Measurements from ENCODE around the gene CEP112.

CEP112 gene

DNA sequence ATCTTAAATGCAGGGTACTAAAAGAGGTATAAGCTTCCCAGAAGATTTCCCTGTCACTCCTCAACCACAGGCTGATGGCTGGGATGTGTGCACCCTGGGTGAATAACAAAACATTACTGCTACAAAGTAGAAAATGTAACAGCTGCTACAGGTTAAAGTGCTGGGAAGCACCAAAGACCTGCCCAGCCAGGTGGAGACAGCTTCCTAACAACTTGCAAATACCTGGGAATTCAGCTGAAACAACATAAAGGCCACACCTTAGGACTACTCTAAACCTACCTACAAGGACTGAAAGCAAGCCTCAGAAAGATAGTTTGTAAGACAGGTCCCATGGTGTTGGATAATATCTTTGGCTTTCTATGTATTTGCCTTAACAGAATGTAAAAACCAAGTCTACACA lies 118.5 kb downstream of the CEP112 start:
- TF ChIP-seq, protein P1, sequence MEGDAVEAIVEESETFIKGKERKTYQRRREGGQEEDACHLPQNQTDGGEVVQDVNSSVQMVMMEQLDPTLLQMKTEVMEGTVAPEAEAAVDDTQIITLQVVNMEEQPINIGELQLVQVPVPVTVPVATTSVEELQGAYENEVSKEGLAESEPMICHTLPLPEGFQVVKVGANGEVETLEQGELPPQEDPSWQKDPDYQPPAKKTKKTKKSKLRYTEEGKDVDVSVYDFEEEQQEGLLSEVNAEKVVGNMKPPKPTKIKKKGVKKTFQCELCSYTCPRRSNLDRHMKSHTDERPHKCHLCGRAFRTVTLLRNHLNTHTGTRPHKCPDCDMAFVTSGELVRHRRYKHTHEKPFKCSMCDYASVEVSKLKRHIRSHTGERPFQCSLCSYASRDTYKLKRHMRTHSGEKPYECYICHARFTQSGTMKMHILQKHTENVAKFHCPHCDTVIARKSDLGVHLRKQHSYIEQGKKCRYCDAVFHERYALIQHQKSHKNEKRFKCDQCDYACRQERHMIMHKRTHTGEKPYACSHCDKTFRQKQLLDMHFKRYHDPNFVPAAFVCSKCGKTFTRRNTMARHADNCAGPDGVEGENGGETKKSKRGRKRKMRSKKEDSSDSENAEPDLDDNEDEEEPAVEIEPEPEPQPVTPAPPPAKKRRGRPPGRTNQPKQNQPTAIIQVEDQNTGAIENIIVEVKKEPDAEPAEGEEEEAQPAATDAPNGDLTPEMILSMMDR (conservative IDR thresholded peaks at IDR 0.05): no peak
- TF ChIP-seq ZFX (IDR thresholded peaks at IDR 0.05): no peak
- H3K27ac ChIP-seq: no peak overlapping the region

DNA sequence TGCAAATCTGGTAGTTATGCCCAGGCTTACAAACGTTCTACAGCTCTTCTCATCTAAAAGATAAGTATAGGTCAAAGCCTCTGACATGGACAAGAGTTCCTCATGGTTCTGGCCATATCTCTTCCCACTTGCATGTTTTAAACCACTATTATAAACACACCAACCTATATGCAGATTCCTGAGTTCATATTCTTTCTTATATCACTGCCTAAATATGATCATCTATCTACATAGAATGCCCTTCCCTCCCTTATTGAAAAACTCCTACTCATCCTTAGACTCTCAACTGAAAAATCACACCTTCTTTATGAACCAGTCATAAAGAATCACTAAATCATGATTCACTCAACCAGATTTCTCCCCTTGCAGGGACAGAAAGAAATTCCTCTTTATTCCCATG lies 128.2 kb downstream of the CEP112 start:
- no peak for TF ChIP-seq ZFX (IDR thresholded peaks at IDR 0.05)
- TF ChIP-seq, protein P1 (conservative IDR thresholded peaks at IDR 0.05): no peak
- no peak overlapping the region for H3K27ac ChIP-seq

DNA sequence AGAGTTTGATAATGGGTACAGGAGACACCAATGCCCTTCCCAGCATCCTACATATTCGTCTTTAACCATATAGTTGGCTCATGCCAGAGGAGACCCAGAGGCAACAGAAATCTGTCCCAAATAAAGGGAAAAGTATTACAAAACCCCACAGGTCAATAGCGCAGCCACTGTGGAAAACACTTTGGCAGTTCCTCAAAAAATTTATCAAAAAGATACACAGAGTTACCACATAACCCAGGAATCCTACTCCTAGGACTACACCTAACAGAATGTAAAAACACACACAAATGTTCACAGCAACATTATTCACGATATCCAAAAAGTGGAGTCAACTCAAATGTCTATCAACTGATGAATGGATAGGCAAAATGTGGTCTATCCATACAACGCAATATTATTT lies 135.8 kb downstream of the CEP112 start:
- no peak for TF ChIP-seq ZFX (IDR thresholded peaks at IDR 0.05)
- TF ChIP-seq, protein P1 (conservative IDR thresholded peaks at IDR 0.05): no peak
- no peak overlapping the region for H3K27ac ChIP-seq

DNA sequence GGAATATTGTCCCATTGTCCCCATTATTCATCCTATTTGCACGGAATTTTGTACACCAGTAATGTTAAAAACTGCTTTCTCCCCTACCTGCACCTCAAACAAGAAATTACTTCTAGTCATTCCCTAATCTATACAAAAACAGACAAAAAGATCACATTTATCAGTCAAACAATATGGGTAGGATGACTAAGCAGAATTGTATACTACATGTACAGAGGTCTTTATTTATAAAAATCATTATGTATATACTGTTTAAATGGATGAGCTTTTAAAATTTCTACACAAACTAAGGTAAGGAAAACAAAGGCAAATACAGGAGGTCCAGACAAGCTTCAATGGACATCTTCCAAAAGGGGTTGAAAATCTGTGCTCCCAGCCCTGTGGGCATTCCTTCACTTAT lies 137.7 kb downstream of the CEP112 start:
- TF ChIP-seq, protein P1 (conservative IDR thresholded peaks at IDR 0.05): no peak
- TF ChIP-seq ZFX (IDR thresholded peaks at IDR 0.05): no peak
- no peak overlapping the region for H3K27ac ChIP-seq

DNA sequence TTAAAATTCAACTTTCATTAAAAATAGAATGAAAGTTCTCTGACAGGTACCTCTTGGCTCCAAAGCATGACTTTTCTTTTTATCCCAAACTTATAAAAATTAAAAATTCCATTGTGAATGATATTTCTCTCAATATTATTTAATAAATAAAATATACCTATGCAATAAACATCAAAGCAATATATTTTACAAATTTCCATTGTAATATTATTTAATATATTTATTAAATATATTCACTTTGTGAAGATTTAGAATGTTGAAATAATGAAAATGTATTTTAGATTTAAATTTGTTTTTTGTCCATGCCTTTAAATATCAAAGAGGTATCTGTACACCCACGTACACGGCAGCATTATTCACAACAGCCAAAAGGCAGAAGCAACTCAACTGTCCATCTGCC lies 147.8 kb downstream of the CEP112 start:
- no peak overlapping the region for H3K27ac ChIP-seq
- TF ChIP-seq ZFX (IDR thresholded peaks at IDR 0.05): no peak
- TF ChIP-seq, protein P1 (conservative IDR thresholded peaks at IDR 0.05): no peak

DNA sequence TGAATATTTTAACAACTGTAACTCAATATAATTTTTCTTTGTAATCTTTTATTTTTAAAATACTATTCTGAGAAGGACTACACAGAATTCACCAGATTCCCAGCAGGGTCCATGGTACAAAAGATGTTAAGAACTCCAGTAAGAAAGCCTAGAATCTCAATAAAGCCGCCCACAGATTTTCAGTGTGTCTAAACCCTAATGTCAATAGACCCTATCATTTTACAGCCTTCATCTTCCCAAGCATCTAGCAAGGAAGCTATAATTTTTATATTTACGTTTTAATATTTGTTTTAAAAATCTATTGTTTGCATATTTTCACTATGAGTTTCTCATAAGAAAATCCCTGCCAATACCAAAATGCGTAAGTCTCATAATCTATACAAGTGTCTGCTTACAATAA lies 148.5 kb downstream of the CEP112 start:
- TF ChIP-seq, protein P1 (conservative IDR thresholded peaks at IDR 0.05): no peak
- TF ChIP-seq ZFX (IDR thresholded peaks at IDR 0.05): no peak
- H3K27ac ChIP-seq: no peak overlapping the region

DNA sequence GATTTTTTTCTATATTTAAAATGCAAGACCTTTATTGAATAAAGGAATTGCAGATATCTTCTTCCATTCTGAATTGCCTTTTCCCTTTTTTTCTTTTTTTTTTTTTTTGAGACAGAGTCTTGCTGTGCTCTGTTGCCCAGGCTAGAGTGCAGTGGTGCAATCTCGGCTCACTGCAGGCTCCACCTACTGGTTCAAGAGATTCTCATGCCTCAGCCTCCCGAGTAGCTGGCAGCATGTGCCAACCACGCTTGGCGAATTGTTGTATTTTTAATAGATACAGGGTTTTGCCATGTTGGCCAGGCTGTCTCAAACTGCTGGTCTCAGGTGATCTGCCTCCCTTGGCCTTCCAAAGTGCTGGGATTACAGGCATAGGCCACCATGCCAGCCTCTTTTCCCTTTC lies 151.5 kb downstream of the CEP112 start:
- TF ChIP-seq, protein P1 (conservative IDR thresholded peaks at IDR 0.05): peak; percentile 40
- no peak for TF ChIP-seq ZFX (IDR thresholded peaks at IDR 0.05)
- no peak overlapping the region for H3K27ac ChIP-seq

Measured in C4-2B (cell line).